NCI-H1105 (cell line): ENCODE measurements around the gene TYK2.
"Not testable (repeated sequence)": the region's sequence is repeated elsewhere in the genome, so short reads cannot be mapped to it uniquely, and the experiment has no call there.

Experiments
- DNase-seq: peaks from one replicate; lab custom pipeline; 2025; lab: John Stamatoyannopoulos, UW

Gene TYK2

GRCh38 chr19:10407096-10407495, 26.7 kb upstream of the TYK2 start:
- no peak for DNase-seq

- no peak for DNase-seq
Measured at GRCh38 chr19:10406191-10406590, 25.8 kb upstream of the TYK2 start.

- DNase-seq = no peak
Measured at GRCh38 chr19:10404888-10405820, 24.8 kb upstream of the TYK2 start.

- peak; percentile 94 for DNase-seq
Measured at GRCh38 chr19:10403137-10404021, 23.0 kb upstream of the TYK2 start, which contains the start of gene CDC37. Gene CDC37 (minus strand): TSS chr19:10403542. CDS start chr19:10403479, 63 bp downstream.

GRCh38 chr19:10402441-10403038, 22.2 kb upstream of the TYK2 start:
- DNase-seq = no peak

- DNase-seq = no peak
Measured at GRCh38 chr19:10399878-10400277, 19.5 kb upstream of the TYK2 start.

- not testable (repeated sequence) for DNase-seq
Measured at GRCh38 chr19:10399340-10399739, 19.0 kb upstream of the TYK2 start.

GRCh38 chr19:10398819-10399218, 18.4 kb upstream of the TYK2 start:
- DNase-seq = no peak

- DNase-seq = no peak
Measured at GRCh38 chr19:10395917-10396316, 15.5 kb upstream of the TYK2 start.

- no peak for DNase-seq
Measured at GRCh38 chr19:10395436-10395835, 15.1 kb upstream of the TYK2 start.

- DNase-seq = no peak
Measured at GRCh38 chr19:10395003-10395402, 14.6 kb upstream of the TYK2 start.

- DNase-seq = no peak
Measured at GRCh38 chr19:10393137-10393536, 12.8 kb upstream of the TYK2 start.

GRCh38 chr19:10392120-10392519, 11.7 kb upstream of the TYK2 start:
- no peak for DNase-seq

- peak; percentile 67 for DNase-seq
Measured at GRCh38 chr19:10390652-10391286, 10.4 kb upstream of the TYK2 start.

GRCh38 chr19:10389863-10390262, 9.5 kb upstream of the TYK2 start:
- no peak for DNase-seq

- DNase-seq = peak; percentile 72
Measured at GRCh38 chr19:10388957-10389356, 8.6 kb upstream of the TYK2 start.

- DNase-seq = no peak
Measured at GRCh38 chr19:10384580-10384979, 4.2 kb upstream of the TYK2 start.

GRCh38 chr19:10383223-10383499, 2.8 kb upstream of the TYK2 start:
- not testable (repeated sequence) for DNase-seq

- DNase-seq = no peak
Measured at GRCh38 chr19:10379880-10380312, 476 bp downstream of the TYK2 start.

GRCh38 chr19:10378124-10378523, 2.2 kb downstream of the TYK2 start:
- no peak for DNase-seq

GRCh38 chr19:10377140-10377640, 3.2 kb downstream of the TYK2 start:
- not testable (repeated sequence) for DNase-seq

- no peak for DNase-seq
Measured at GRCh38 chr19:10374931-10375330, 5.4 kb downstream of the TYK2 start.
